Ishikawa (cell line): ENCODE results near the gene PCDH7.

Experiments
- CEBPB ChIP-seq: IDR thresholded peaks from 2 replicates; pipeline ENCODE4 v1.6.1; 2012
- CREB1 ChIP-seq: IDR thresholded peaks from 2 replicates; pipeline ENCODE4 v1.6.1; 2012; ENCODE audit warnings: low read depth
- EGR1 ChIP-seq: IDR thresholded peaks from 2 replicates; pipeline ENCODE4 v1.6.1; 2012
- EP300 ChIP-seq: IDR thresholded peaks from 2 replicates; pipeline ENCODE4 v1.6.1; 2012; ENCODE audit warnings: borderline replicate concordance
- FOXM1 ChIP-seq: IDR thresholded peaks from 2 replicates; pipeline ENCODE4 v1.6.1; 2012; ENCODE audit warnings: low read depth, borderline replicate concordance
- NFIC ChIP-seq: IDR thresholded peaks from 2 replicates; pipeline ENCODE4 v1.6.1; 2012
- RAD21 ChIP-seq: IDR thresholded peaks from 2 replicates; pipeline ENCODE4 v1.6.1; 2012; ENCODE audit warnings: low read depth
- TCF12 ChIP-seq: IDR thresholded peaks from 2 replicates; pipeline ENCODE4 v1.6.1; 2012; ENCODE audit warnings: low read depth
- TEAD4 ChIP-seq: IDR thresholded peaks from 2 replicates; pipeline ENCODE4 v1.6.1; 2012
- YY1 ChIP-seq: IDR thresholded peaks from 2 replicates; pipeline ENCODE4 v1.6.1; 2012; ENCODE audit warnings: low read depth
- ZBTB7A ChIP-seq: IDR thresholded peaks from 2 replicates; pipeline ENCODE4 v1.6.1; 2012; ENCODE audit warnings: low read depth
- TF ChIP-seq, protein P1 (sequence below): IDR thresholded peaks from 2 replicates; pipeline ENCODE4 v1.6.1; 2012
- TF ChIP-seq, protein P2 (sequence below): IDR thresholded peaks from 2 replicates; pipeline ENCODE4 v1.6.1; 2012; ENCODE audit warnings: low read depth, mild to moderate bottlenecking
- TF ChIP-seq, protein P3 (sequence below): IDR thresholded peaks from 2 replicates; pipeline ENCODE4 v1.6.1; 2012

Gene PCDH7

DNA sequence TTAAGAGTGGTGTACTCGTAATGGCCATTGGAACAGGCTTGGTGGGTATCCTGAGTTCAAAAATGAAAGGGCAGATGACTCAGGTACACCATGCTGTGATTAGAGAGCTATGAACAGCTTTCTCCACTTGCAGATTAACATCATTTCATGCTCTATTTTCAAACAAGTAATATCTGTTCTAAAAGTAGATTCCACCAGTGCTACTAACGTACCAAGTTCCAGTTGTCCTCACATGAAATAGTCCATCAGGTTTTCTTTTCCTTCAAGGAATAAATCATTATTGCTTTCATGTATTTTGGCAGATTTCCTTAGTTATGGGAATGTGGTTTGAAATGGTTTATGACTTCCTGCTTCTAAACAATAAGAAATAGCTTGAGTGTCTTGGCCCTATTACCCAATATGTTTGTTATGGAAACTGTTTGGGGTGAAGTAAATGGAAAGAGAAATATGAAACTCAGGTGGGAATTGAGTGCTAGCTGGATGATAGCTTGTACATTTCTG, 49.9 kb downstream of the PCDH7 start:
- TF ChIP-seq FOXM1 (peak; percentile 100), ZBTB7A (no peak), TCF12 (peak; percentile 100), YY1 (peak; percentile 55; the same call in 1 of the 2 replicates), CEBPB (peak; percentile 99), CREB1 (peak; percentile 18; the same call in 1 of the 2 replicates), NFIC (peak; percentile 99), EP300 (peak; percentile 100), RAD21 (peak; percentile 40; the same call in 1 of the 2 replicates), TEAD4 (peak; percentile 97)
- TF ChIP-seq, protein P1, sequence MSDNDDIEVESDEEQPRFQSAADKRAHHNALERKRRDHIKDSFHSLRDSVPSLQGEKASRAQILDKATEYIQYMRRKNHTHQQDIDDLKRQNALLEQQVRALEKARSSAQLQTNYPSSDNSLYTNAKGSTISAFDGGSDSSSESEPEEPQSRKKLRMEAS: no peak; the same call in none of the 2 replicates
- TF ChIP-seq, protein P2, sequence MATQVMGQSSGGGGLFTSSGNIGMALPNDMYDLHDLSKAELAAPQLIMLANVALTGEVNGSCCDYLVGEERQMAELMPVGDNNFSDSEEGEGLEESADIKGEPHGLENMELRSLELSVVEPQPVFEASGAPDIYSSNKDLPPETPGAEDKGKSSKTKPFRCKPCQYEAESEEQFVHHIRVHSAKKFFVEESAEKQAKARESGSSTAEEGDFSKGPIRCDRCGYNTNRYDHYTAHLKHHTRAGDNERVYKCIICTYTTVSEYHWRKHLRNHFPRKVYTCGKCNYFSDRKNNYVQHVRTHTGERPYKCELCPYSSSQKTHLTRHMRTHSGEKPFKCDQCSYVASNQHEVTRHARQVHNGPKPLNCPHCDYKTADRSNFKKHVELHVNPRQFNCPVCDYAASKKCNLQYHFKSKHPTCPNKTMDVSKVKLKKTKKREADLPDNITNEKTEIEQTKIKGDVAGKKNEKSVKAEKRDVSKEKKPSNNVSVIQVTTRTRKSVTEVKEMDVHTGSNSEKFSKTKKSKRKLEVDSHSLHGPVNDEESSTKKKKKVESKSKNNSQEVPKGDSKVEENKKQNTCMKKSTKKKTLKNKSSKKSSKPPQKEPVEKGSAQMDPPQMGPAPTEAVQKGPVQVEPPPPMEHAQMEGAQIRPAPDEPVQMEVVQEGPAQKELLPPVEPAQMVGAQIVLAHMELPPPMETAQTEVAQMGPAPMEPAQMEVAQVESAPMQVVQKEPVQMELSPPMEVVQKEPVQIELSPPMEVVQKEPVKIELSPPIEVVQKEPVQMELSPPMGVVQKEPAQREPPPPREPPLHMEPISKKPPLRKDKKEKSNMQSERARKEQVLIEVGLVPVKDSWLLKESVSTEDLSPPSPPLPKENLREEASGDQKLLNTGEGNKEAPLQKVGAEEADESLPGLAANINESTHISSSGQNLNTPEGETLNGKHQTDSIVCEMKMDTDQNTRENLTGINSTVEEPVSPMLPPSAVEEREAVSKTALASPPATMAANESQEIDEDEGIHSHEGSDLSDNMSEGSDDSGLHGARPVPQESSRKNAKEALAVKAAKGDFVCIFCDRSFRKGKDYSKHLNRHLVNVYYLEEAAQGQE: no peak

DNA sequence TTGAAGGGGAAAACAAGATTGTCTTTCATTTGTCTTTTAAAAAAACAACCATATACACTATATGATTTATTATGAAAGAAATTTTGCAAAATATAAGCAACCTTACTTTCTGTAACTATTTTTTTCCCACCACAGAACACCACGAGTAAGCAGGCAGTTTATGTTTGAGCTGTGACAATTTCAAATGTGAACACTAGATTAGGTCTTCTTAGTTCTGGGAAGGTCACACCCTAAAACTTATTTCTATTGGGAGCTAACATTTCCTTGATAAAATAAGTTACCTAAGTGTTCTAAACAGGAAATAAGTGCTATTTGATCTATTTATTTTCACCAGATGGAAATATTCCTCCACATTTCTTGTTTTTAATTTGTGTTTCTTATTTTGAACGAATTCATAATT, 50.6 kb downstream of the PCDH7 start:
- TF ChIP-seq EGR1 (no peak), TCF12 (no peak), NFIC (no peak), ZBTB7A (no peak), CREB1 (no peak), FOXM1 (no peak), YY1 (no peak)
- TF ChIP-seq, protein P3, sequence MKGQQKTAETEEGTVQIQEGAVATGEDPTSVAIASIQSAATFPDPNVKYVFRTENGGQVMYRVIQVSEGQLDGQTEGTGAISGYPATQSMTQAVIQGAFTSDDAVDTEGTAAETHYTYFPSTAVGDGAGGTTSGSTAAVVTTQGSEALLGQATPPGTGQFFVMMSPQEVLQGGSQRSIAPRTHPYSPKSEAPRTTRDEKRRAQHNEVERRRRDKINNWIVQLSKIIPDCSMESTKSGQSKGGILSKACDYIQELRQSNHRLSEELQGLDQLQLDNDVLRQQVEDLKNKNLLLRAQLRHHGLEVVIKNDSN: no peak

DNA sequence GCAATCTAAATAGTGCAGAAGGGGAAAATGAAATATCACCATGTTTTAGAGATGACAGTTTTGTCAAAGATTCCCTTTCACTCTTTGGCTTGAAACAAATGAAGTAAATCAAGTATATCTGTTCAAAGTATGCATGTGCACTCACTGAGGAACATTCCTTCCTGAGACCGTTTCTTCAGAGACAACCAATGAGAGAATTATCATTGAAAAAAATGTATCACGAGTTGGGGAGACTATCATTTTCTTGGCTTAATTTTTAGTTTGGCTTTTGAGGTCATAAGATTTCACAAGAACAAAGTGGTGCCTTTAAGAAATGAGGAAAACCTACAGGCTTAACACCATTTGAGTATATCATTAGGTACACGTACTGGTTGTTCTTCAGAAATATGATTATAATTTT, 56.3 kb downstream of the PCDH7 start:
- TF ChIP-seq, protein P3: no peak
- TF ChIP-seq, protein P1: no peak; the same call in 1 of the 2 replicates
- TF ChIP-seq CREB1 (no peak), EP300 (no peak), TEAD4 (peak; percentile 16; the same call in 1 of the 2 replicates)
- TF ChIP-seq, protein P2: no peak

DNA sequence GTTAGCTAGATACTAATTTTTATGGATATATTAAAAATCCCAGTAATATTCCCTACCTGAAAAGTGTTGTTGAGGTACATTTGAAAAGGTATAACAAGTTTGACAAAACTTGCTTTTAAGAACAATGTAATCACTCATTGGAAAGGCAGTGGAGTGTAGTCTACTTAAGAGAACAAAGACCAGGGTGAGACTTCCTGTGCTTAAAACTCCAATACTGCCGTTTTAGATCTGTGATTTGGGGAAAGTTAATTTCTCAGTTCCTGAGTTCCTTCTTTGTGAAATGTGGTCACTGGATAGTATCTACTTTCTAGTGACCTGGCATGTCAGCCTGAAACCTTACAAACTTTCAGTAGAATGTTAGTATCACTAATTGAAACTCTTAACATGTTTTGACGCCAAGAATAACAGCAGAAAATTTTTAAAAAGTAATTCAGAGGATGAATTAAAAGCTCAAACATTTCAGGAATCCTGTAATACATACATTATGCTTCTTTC, 56.8 kb downstream of the PCDH7 start:
- TF ChIP-seq TCF12: peak; percentile 91
- TF ChIP-seq TEAD4: peak; percentile 69
- peak; percentile 38 for TF ChIP-seq CEBPB
- peak; percentile 77 for TF ChIP-seq NFIC
- peak; percentile 96 for TF ChIP-seq EP300
- peak; percentile 97 for TF ChIP-seq FOXM1
- no peak for TF ChIP-seq CREB1
- TF ChIP-seq EGR1: no peak
